AG09319 (cell line): ENCODE data around the gene FLT4.

ENCODE experiments used
- DNase-seq: peaks from one replicate; pipeline ENCODE4 v3.0.0-alpha.2; 2010; ENCODE audit warnings: low read depth; ENCODE audit errors: extremely low read depth
- TF ChIP-seq, protein P1 (sequence below): IDR thresholded peaks from 2 replicates; pipeline ENCODE4 v1.5.1; 2011; ENCODE audit warnings: low read depth, mild to moderate bottlenecking, inconsistent platforms, low read length, moderate library complexity

Gene FLT4

GRCh38 chr5:180649297-180650039, at the start of gene FLT4:
Gene FLT4 (minus strand): TSS chr5:180649600. CDS start chr5:180649545, 55 bp downstream.
- DNase-seq: no peak

DNA sequence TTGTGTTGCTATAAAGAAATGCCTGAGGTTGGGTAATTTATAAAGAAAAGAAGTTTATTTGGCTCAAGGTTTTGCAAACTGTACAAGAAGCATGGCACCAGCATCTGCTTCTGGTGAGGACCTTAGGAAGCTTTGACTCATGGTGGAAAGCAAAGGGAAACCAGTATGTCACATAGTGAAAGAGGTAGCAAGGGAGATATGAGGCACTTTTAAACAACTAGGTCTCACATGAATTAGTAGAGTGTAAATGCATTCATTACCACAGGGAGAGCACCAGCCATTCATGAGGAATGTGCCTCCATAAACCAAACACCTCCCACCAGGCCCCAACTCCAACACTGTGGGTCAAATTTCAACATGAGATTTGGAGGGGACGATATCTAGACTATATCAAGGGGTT, 49.6 kb upstream of the FLT4 start:
- no peak for DNase-seq

More at GRCh38 chr5:180649297-180650039, at the start of gene FLT4:
- TF ChIP-seq, protein P1, sequence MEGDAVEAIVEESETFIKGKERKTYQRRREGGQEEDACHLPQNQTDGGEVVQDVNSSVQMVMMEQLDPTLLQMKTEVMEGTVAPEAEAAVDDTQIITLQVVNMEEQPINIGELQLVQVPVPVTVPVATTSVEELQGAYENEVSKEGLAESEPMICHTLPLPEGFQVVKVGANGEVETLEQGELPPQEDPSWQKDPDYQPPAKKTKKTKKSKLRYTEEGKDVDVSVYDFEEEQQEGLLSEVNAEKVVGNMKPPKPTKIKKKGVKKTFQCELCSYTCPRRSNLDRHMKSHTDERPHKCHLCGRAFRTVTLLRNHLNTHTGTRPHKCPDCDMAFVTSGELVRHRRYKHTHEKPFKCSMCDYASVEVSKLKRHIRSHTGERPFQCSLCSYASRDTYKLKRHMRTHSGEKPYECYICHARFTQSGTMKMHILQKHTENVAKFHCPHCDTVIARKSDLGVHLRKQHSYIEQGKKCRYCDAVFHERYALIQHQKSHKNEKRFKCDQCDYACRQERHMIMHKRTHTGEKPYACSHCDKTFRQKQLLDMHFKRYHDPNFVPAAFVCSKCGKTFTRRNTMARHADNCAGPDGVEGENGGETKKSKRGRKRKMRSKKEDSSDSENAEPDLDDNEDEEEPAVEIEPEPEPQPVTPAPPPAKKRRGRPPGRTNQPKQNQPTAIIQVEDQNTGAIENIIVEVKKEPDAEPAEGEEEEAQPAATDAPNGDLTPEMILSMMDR: no peak

DNA sequence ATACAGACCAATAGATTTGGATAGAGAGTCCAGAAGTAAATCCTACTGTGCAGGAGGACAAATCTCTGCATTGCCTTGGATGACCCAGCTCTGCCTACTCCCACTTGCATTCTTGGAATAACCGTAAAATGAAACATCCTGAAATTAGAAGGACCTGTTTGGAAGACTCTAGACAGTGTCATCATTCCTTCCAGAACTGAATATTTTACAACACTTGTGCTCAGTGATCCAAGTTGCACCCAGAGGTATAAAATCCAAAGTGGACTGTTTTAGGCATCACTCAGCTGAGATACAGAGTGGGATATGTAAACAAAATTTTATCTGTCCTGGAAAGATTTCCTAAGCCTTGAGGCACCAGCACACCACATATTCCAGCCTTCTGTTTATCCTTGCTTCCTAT, 46.7 kb upstream of the FLT4 start:
- TF ChIP-seq, protein P1: no peak
- DNase-seq: no peak

More for the DNA sequence above, 49.6 kb upstream of the FLT4 start:
- TF ChIP-seq, protein P1: no peak

DNA sequence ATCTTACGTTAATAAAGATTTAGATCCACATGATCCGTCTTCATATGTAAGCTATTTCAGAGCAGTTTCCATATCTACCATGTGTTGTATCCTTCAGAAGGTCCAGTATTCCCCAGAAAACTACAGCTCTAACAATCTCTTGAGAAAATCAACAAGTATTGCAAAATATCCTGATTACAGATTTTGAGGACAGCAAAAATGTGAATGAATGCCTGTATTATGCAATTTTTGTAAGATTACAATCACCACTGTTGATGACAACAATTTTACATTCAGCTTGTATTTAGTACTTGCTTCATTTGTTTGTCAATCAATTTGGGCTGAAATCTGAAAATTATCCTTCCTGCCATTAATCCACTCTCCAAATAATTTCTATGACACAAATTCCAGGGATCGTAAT, 43.0 kb upstream of the FLT4 start:
- TF ChIP-seq, protein P1: no peak
- no peak for DNase-seq

DNA sequence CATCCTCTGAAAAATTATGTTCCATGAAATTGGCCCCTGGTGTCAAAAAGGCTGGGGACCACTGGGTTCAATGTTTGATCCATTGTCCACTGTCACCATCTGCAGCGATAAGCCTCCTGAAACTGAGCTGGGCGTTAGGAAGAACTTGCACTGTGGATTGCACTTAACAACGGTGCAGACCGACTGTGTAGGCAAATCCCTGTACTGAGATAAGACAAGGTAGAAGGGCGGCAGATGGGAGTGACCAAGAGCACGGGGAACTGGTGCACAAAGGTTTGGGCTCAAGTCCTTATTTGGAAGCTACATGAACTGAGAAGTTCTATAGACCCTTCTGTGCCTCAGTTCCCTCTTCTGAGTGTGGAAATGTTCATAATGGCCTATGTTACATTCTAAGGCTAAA, 41.6 kb upstream of the FLT4 start:
- TF ChIP-seq, protein P1: no peak
- DNase-seq: no peak

DNA sequence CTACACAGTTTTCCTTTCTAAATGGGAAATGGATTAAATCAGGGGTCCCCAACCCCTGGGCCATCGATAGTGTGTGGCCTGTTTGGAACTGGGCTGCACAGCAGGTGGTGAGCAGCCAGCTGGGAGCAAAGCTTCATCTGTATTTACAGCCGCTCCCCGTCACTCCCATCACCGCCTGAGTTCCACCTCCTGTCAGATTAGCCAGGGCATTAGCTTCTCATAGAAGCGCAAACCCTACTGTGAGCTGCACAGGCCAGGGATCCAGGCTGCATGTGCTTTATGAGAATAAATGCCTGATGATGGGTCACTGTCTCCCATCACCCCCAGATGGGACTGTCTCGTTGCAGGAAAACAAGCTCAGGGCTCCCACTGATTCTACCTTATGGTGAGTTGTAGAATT, 41.2 kb upstream of the FLT4 start:
- TF ChIP-seq, protein P1: no peak
- no peak for DNase-seq

DNA sequence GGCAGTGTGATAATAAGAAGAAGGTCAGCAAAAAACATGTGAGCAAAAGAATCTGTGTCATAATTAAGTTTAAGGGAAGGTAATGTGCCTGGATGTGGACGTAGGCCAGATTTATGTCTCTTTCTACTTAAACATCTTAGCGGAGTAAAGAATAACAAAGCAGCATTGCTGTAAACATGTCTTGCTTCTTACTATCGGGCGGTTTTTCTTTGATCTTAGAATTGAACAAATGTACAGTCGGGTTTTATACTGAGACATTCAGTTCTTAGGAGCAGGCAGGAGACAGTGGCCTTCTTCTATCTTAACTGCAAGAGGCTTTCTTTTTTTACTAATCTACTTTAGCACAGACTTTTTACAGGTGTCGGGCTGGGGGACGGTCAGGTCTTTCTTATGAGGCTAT, 40.4 kb upstream of the FLT4 start:
- DNase-seq: no peak
- TF ChIP-seq, protein P1: no peak
